Ammon's horn (tissue), 1 donor: ENCODE data around the gene PRDM5.

Source experiments
- DNase-seq: peaks from one replicate; pipeline ENCODE4 v3.0.0-alpha.2; 2016; ENCODE audit warnings: low spot score

Gene PRDM5

GRCh38 chr4:120903419-120903818 is 19.1 kb downstream of the PRDM5 start:
- no peak for DNase-seq

- no peak for DNase-seq
Measured at GRCh38 chr4:120902925-120903324, 19.6 kb downstream of the PRDM5 start.

GRCh38 chr4:120901731-120902130 is 20.8 kb downstream of the PRDM5 start:
- no peak for DNase-seq

DNA sequence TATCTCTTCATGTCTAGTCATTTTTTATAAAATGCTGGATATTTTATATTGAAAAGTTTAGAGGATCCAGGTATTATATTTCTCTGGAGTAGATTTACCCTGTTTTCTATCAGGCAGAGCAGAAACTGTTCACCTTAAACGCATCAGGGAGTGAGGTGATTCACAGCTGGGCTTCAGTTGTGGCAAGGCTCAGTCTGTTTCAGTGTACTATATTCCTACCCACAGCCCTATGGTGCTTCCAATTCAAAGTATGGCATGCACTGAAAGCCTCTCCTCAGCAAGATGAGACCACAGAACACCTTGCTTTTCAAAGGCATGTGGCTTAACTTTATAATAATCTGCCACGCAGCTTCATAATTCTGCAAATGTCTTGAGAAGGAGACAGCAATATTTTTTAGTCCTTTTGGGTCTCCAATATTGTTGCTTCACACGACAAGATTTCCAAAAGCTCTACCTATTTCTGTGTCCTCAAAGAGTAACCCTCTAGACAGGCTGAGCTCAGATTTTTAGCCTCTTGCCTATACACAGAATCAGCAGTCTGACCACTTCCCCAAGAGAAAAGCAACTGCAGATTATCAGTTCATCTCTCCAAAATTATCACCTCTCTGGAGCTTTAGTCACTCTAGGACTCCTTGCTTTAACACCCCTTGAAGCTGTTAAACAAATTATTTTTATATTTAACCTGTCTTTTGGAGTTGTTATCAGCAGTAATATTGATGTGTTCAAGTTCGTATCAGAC is 24.4 kb downstream of the PRDM5 start:
- no peak for DNase-seq

DNA sequence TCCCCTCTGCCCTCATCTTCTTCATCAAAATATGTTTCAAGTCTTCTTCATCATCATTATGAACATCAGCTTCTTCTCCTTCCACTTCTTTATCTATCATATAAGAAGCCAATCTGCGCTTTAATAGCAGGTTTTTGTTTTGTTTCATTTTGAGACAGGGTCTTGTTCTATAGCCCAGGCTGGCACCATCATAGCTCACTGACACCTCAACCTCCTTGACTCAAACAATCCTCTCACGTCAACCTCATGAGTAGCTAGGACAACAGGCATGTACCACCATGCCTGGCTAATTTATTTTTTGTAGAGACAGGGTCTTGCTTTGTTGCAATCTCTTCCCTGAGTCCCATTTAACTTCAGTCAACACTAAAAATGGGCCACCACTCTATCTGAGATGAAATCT is 27.0 kb downstream of the PRDM5 start:
- DNase-seq = no peak

DNA sequence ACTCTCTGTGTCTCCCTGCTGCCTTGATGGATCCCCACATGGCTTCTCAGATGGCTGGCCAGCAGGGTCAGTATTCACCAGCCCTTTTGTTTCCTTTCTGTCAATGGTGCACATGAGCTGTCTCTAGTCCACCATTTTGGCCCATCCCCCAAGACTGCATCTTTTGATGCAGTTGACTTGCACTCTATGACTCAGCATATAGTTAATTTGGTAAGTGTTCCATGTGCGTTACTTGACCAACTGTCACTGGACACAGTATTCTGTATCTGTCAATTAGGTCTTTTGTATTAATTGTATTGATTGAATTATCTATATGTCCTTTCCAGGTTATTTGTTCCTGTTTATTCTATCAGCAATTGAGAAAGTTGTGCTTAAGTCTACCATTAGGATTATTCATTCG is 29.2 kb downstream of the PRDM5 start:
- DNase-seq = no peak

- no peak for DNase-seq
Measured at GRCh38 chr4:120886191-120886590, 36.3 kb downstream of the PRDM5 start.

- DNase-seq = no peak
Measured at GRCh38 chr4:120881846-120882245, 40.7 kb downstream of the PRDM5 start.

- no peak for DNase-seq
Measured at GRCh38 chr4:120881351-120881750, 41.2 kb downstream of the PRDM5 start.

- DNase-seq = no peak
Measured at GRCh38 chr4:120877021-120877420, 45.5 kb downstream of the PRDM5 start.

DNA sequence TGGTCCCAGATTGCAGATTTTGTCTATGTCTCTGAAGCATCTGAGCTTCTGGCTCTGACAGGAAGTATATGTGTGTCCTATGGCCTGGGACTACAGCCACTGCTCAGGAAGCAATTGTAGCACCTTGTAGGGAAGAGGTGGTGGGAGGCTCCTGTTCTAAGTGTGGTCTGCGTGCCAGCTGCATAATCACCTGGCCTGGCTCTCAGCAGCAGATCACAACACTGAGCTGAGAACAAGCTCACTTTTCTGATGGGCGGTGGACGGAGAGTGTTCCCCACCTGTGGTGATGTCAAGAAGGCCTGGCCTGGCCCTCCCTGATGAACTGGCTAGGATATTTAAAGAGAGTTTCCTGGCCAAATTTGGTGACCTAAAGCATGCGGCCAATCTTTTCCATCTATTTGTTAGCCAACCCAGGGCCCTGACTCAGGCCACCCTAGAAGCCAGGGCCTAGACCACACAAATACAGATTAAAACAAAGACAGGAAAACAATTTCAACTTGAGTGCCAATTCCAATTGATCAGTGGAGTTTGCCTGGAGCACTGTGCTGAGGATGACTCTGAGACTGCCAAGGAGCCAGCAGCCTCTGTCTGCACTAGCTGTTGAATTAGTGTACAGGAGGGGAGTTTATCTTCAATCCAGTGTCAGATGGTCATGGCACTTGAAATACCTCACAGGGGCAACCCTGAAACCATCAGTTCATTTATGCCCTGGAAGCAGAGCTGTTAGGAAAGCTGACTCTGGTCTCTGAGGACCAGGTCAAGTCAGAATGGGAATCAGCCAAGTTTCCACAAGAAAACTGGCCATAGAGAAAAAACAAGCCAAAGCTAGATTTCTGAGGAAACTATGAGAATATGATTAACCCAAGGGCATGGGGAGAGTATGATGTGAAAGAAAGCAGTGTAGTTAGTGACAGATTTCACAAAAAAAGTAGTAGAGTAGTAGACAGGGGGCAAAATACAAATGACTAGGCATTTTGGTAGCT is 47.4 kb downstream of the PRDM5 start:
- no peak for DNase-seq

GRCh38 chr4:120873554-120873953 is 49.0 kb downstream of the PRDM5 start:
- no peak for DNase-seq

DNA sequence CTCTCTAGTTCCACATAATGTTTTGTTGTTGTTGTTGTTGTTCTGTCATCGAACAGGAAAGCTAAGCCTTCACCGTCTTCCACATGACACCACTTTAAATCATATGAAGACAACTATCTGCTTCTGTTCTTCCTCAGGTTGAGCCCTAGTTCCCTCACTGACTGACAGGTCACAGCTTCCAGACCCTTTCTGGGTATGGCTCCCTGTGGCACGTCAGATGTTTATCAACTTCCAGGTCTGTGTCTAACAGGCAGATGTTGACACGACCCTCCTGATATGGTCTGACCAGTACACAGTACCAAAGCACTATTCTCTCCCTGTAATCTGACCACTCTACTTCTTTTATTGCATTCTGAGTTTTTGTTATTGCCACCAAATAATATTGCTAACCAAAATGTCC is 51.4 kb downstream of the PRDM5 start:
- DNase-seq = no peak

- DNase-seq = no peak
Measured at GRCh38 chr4:120870279-120870673, 52.2 kb downstream of the PRDM5 start.

DNA sequence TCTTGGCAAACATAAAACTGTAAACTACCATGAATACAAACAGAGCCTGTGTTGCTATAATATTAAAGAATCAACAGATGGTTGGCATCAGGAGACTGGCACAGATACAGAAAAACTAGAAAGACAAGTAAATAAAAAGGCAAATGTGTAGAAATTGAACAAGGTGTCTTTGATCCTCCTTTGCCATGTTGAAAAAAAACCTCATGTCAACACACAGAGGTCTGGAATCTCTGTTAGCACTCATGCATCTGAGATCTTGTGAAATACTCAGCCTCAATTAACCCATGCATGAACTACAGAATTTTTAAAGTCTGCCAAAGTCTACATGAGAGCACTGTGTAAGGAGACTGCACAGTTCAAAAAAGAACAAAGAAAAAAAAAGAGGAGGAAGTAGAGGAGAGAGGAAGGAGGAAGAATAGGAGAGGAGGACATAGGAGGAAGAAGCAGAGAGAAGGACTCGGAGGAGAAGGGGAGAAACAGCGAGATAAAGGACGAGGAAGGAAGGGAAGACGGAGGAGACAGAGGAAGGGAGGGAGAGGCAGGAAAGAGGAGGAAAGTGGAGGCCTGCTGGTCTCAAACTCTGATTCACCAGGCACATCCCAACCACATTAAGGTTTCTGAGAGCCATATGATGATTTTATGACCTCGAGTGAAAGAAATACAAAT is 52.8 kb downstream of the PRDM5 start:
- no peak for DNase-seq

DNA sequence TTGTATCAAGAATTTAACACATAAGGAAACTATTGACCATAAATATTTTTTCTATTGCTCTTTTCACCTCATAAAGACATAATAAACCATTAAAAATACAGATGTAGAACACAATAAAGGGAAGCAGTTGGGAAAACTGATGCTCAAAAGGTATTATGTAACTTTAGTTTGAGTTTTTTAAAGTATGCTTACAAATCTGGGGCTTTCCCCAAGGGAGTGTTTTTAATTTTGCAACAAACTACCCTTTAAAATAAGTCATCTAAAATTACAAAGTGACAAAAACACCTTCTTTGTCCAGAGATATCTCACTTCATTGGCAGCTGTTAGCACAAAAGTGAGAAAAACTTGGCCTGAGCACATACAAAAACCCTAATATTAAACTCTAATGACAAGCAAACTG is 55.0 kb downstream of the PRDM5 start:
- DNase-seq = no peak

GRCh38 chr4:120865985-120866384 is 56.5 kb downstream of the PRDM5 start:
- DNase-seq = no peak

DNA sequence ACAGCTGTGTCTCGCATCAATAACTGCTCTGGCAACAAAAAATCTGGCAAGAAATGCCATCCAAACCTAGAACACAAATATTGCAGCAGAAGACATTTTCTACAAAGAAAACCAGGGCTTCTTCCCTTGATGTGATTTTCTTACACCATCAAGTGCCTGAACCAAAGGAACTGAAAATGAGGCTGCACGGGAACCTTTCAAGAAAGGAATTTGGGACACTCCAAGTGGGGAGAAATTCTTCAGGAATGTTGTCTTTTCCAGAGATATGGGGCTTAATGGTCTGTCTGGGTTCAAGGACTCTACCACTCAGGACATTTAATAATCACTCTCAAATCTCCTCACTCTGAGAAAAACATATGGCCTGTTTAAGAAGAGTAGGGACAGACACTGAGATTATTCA is 57.6 kb downstream of the PRDM5 start:
- DNase-seq = no peak

- no peak for DNase-seq
Measured at GRCh38 chr4:120862432-120862831, 60.1 kb downstream of the PRDM5 start.

- no peak for DNase-seq
Measured at GRCh38 chr4:120861852-120862251, 60.7 kb downstream of the PRDM5 start.

GRCh38 chr4:120858776-120859175 is 63.8 kb downstream of the PRDM5 start:
- DNase-seq = no peak

- DNase-seq = no peak
Measured at GRCh38 chr4:120857312-120857711, 65.2 kb downstream of the PRDM5 start.

DNA sequence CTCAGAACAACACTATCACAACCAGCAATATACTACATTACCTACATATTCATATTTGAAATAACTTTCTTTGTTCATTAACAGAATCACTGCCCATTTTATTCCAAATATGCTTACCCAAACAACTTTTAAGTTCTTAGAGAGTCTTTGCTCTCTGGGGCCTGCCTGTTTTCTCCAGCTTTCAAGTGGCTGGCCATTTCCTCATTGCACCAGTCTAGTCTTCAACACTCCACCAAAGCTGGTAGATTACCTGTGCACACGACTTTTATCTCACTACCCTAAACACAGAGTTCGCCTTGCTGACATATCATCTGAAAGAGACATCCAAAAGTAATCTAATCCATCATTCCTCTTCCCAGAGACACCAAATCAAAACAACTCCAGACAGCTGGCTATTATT is 66.2 kb downstream of the PRDM5 start:
- DNase-seq = no peak
